Central memory CD4-positive, alpha-beta T cell (primary cell): ENCODE measurements around the gene DHX57.
"Not testable (repeated sequence)": the region's sequence is repeated elsewhere in the genome, so short reads cannot be mapped to it uniquely, and the experiment has no call there.

ENCODE experiments used
- DNase-seq: peaks from one replicate; pipeline ENCODE4 v3.0.0; 2022

Gene DHX57

GRCh38 chr2:38795016-38795415, 80.7 kb downstream of the DHX57 start:
- not testable (repeated sequence) for DNase-seq

- DNase-seq: no peak
Observed at GRCh38 chr2:38794235-38794946, 81.3 kb downstream of the DHX57 start.

- no peak for DNase-seq
Observed at GRCh38 chr2:38793511-38793910, 82.2 kb downstream of the DHX57 start.

DNA sequence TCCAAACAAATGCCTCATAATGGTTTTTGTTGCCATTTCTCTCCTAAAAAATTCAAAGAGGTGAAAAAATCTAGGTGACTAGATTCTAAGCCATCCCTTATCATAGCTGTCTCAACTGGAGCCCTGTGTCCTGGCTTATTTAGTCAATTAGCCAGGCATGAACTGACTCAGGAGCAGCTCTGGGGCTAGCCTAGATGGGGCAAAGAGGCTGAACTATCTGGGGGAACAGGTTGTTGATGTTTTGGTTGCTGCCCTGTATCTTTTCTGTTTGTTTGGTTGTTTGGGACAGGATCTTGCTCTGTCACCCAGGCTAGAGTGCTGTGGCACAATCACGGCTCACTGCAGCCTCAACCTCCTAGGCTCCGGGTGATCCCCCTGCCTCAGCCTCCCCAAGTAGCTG, 83.0 kb downstream of the DHX57 start:
- DNase-seq: no peak

- DNase-seq: not testable (repeated sequence)
Observed at GRCh38 chr2:38792321-38792720, 83.4 kb downstream of the DHX57 start.

DNA sequence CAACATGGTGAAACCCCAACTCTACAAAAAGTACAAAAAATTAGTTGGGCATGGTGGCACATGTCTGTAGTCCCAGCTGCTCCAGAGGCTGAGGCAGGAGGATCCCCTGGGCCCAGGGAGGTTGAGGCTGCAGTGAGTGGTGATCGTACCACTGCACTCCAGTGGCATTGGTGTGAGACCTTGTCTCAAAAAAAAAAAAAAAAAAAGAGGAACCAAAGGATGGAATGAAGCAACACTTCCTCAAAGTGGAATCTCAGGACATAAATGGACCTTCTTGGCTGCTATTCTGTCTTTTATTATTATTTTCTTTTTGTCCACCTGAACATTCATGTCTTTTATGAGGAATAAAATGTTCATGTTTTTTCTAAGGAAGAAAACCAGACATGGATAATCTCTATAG, 84.0 kb downstream of the DHX57 start:
- DNase-seq: no peak

DNA sequence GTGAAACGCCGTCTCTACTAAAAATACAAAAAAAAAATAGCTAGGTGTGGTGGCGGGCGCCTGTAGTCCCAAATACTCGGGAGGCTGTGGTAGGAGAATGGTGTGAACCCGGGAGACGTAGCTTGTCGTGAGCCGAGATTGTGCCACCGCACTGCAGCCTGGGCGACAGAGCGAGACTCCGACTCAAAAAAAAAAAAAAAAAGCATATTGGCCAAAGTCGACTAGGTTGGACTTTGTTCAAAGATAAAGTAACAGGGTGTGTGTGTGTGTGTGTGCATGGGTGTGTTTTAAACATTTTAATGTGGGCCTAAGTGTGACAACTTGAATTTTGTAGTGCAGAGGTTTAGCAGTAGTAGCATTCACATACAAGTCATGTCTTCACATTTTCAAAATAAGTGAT, 86.0 kb downstream of the DHX57 start:
- no peak for DNase-seq

GRCh38 chr2:38788306-38788705, 87.4 kb downstream of the DHX57 start:
- DNase-seq: no peak

DNA sequence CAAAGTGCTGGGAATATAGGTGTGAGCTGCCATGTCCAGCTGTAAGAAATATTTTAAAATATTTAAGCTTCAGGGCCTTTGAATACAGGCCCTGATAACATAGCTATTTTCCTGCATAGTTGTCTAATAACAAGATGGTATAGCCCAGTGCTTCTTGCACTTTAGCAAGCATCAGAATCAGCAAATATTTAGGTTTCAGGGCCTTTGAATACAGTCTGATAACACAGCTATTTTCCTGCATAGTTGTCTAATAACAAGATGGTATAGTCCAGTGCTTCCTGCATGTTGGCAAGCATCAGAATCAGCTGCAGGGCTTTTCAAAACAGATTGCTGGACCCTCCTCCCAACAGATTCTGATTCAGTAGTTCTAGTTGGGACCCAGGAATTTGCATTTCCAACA, 92.1 kb downstream of the DHX57 start:
- DNase-seq: no peak

GRCh38 chr2:38778687-38779082, 97.0 kb downstream of the DHX57 start:
- DNase-seq: no peak

DNA sequence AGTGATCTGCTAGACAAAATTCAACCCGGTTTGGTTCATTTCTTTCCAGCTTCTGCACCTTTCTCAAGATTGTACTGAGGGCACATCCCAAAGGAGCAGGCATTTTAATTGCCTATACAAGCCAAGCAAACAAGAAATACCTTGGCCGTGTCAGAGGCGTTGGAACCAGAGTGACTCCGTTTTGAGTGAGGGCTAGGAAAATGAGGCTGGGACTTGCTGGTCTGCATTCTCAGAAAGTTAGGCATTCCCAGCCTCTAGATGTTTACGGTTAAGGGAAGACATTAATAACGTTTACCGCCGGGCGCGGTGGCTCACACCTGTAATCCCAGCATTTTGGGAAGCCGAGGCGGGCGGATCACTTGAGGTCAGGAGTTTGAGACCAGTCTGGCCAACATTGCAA, 99.2 kb downstream of the DHX57 start:
- DNase-seq: no peak

GRCh38 chr2:38775921-38776225, 99.9 kb downstream of the DHX57 start:
- no peak for DNase-seq

DNA sequence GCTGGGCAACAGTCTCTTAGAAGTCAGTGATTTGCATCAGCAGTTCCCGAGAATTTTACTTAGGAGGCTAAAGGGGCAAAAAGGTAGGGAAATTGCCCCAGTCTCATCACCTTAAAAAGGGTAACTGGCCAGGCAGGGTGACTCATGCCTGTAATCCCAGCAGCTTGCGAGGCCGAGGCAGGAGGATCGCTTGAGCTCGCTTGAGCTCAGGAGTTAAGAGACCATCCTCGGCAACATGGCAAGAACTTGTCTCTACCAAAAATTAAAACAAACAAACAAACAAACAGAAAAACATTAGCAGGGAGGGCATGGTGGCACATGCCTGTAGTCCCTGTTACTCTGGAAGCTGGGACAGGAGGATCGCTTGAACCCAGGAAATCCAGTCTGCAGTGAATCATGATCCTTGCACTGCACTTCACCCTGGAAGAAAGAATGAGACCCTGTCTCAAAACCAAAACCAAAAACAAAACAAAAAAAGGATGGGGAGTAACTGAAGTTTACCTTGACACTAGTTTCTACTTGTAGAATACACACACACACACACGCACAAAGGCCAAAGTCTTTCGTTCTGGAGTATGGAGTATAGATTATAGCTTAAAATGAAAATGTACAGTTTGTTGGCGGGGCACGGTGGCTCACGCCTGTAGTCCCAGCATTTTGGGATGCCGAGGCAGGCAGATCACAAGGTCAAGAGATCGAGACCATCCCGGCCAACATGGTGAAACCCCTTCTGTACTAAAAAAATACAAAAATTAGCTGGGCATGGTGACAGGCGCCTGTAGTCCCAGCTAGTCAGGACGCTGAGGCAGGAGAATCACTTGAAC, 100.4 kb downstream of the DHX57 start:
- DNase-seq: no peak

GRCh38 chr2:38771632-38772031, 104.1 kb downstream of the DHX57 start:
- DNase-seq: no peak

- no peak for DNase-seq
Observed at GRCh38 chr2:38765551-38765950, 110.2 kb downstream of the DHX57 start.

GRCh38 chr2:38765149-38765548, 110.6 kb downstream of the DHX57 start:
- DNase-seq: no peak

DNA sequence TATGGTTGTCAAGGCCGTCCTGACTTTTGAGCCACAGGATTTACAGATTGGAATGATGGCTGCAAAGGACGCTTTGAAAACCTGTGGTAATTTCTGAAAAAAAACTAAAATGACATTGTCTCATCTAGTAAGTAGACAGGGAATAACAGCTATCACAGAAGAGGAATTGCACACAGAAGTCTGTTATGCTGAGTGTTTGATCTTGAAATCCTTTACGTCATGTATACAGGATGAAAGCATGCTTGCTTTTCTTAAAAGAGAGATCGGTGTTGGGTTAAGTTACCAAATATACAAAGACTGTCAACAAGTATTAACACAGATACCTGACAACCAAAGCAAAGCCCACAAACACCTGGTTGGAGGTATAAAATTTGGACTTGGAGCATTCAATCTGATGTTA, 112.0 kb downstream of the DHX57 start:
- DNase-seq: no peak

- no peak for DNase-seq
Observed at GRCh38 chr2:38763228-38763627, 112.5 kb downstream of the DHX57 start.

DNA sequence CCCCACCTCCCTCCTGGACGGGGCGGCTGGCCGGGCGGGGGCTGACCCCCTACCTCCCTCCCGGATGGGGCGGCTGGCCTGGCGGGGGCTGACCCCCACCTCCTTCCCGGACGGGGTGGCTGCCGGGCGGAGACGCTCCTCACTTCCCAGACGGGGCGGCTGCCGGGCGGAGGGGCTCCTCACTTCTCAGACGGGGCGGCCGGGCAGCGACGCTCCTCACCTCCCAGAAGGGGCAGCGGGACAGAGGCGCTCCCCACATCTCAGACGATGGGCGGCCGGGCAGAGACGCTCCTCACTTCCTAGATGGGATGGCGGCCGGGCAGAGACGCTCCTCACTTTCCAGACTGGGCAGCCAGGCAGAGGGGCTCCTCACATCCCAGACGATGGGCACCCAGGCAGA, 119.8 kb downstream of the DHX57 start:
- DNase-seq: not testable (repeated sequence)

- no peak for DNase-seq
Observed at GRCh38 chr2:38754506-38754905, 121.2 kb downstream of the DHX57 start.

- DNase-seq: no peak
Observed at GRCh38 chr2:38754049-38754448, 121.7 kb downstream of the DHX57 start.

DNA sequence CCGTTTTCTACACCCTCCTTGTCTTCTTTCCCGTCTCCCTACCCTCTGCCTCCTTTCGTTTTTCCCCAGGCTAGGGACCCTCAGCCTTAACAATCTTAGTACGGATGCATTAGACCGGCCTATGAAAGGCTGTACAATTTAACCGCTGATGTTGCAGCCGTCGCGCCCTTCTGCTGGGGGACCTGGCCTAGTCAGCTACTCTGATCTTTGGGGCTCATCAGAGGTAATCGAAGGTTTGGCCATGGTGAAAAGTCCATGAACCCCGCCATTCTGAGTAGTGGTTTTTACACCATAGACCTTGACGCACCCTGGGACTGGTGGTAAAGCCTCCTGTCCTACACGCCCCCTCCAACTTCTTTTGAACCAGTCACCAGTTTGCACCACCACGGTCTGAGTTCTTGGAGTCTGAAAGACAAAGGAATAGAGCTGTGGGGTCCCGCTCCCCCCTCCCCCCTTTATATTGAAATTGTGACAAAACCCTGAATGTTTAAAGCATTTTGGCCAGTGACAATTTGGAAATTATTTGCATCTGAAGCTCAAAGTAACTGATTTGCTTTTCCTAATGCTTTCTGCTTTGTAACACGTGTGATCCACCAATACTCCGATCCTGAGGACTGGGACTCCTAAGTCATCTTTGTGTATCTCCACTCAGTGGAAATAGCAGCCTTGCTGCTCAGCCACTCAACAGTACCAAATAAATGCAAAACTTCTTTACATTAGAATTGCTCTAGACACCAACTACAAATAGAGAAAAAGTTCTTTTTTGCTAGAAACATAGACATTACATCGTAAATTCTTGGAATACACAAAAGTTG, 123.9 kb downstream of the DHX57 start:
- DNase-seq: no peak

DNA sequence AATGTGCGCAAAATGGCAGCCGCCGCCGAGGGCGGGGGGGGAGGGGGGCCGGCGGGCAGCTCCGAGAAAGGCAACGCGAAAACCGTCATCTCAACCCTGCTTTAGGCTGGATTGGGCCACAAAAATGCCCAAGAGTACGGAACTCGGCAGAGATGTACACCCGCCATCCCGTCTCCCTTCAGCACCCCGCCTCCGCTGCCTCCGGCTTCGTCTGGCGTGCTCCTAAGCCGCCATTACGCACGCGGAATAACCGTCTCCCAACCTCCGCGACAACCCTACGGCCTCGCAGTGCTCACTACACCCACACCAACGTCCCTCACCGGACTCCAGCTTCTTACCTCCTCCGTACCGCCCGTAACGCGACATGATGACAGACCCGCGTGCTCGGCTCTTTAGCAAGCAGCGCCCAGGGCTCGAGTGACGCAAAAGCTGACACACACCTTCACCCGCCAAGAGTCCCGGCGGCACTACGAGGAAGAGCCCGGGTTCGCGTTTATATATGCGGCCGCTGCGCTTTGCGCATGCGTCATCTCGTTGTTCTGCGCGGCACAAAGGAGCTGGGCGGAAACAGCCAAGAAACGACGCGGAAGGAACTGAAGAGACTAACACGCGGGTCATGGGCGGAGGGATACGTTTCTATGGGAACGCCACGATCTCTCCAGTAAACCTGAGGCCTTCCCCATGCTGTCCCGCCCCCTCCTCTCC, 124.7 kb downstream of the DHX57 start, which contains the start of gene SRSF7:
SRSF7 (minus strand) TSS at position 471 of the 705 bp plus-strand sequence; CDS start at position 366, 105 bp downstream.
- DNase-seq: peak; percentile 96
